HuH-7.5 (cell line): ENCODE measurements around the gene COL12A1.

ENCODE experiments used
- DNase-seq: peaks from one replicate; pipeline ENCODE4 v3.0.0; 2011; ENCODE audit warnings: low spot score

The COL12A1 gene

DNA sequence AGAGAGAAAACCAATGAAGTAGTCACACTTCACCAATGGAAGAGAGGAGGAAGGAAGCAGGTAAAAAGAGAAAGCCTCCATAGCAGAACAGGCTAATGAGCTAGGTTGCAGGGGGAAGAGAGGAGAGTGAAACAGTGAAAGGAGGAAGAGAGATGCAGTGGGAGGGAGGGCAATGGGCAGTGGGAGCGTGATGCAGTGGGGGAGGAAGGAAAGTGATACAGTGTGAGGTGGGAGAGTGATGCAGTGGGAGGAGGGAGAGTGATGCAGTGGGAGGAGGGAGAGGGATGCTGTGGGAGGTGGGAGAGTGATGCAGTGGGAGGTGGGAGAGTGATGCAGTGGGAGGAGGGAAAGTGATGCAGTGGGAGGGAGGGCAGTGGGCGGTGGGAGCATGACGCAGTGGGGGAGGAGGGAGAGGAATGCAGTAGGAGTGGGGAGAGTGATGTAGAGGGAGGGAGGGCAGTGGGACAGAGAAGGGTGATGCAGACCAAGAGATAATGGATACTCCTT, 29.7 kb downstream of the COL12A1 start:
- DNase-seq = no peak

DNA sequence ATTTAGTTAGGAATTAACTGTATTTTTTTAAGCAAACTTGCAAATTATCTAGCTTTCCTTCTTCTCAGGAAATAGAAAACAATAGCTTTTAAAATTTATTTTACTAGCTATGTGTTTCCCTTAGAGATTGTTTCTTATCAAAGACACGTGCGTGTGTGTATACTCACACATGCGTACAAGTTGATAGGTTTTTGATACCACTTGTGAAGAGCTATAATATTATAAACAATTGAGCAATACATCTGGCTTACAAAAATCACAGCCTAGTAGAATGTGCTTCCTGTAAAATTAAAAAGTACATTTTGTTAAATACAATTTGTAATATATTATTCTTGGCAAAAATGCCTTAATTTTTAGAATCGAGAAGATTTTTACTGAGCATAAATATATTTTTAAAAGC, 33.9 kb downstream of the COL12A1 start:
- DNase-seq = no peak

- no peak for DNase-seq
Observed at GRCh38 chr6:75171567-75171966, 34.3 kb downstream of the COL12A1 start.

GRCh38 chr6:75170691-75171560, 34.9 kb downstream of the COL12A1 start:
- DNase-seq = no peak

- DNase-seq = no peak
Observed at GRCh38 chr6:75169689-75170586, 35.9 kb downstream of the COL12A1 start.

GRCh38 chr6:75167851-75168250, 38.0 kb downstream of the COL12A1 start:
- no peak for DNase-seq

- DNase-seq = no peak
Observed at GRCh38 chr6:75167325-75167724, 38.5 kb downstream of the COL12A1 start.

- DNase-seq = no peak
Observed at GRCh38 chr6:75166773-75167172, 39.1 kb downstream of the COL12A1 start.

DNA sequence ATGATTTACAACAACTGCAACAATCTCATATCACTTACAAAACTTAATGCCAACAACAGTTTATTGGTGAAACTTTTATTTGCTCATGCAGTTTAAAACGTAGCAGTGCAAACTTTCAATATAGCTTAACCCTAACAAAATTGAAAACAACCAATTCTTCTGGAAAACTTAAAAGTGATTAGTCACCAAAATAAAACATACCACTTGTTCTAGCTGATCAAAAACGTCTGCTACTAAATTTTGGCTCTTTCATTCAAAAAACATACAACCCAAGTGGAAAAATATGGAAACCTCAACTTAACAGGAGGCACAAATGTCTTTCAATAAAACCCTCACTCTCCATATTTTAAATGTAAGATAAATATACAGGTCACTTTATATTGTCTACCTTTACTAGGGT, 39.6 kb downstream of the COL12A1 start:
- DNase-seq = no peak

DNA sequence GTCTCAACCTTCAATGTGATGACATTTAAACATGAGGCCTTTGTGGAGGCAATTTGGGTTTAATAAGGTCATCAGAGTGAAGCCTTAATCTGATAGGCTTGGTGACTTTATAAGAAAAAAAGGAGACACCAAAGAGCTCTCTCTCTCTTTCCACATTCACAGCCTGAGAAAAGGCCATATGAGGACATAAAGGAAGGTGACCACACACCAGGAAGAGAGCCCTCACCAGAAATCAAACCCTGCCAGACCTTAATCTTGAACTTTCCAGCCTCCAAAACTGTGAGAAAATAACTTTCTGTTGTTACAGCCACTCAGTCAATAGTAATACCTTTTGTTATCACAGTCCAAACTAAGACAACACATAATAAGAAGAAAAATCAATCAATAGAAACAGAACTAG, 47.7 kb downstream of the COL12A1 start:
- no peak for DNase-seq

- DNase-seq = no peak
Observed at GRCh38 chr6:75157336-75157735, 48.5 kb downstream of the COL12A1 start.

DNA sequence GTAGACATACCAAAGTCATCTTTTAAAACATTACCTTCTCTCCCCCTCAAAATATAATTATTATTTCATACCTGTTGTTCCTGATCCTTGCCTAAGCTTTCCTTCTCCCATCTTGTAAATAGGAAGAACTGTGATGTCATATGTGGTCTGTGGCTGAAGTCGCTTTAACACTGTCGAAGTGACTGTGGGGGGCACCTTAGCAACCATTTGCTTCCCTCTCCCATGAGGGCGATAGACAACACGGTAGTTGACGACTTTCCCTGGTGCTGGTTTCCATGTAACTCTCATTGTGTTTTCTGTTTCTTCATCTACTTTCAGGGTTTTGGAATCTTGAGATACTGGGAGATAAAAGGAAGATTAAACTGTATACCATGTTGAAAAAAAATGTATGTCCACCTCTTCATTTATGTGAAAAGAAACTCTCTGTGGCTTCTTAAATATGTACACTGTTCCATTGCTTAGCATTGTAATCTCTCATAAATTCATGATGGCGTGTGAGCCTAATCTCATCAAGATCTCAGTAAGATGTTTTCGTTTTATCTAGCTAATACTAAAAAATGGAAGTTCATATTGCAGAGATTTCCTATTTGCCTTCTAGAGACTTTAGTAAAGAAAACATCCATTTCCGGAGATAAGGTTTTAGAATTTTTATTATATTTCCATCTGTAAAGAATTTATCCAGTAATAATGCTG, 49.5 kb downstream of the COL12A1 start:
- no peak for DNase-seq

DNA sequence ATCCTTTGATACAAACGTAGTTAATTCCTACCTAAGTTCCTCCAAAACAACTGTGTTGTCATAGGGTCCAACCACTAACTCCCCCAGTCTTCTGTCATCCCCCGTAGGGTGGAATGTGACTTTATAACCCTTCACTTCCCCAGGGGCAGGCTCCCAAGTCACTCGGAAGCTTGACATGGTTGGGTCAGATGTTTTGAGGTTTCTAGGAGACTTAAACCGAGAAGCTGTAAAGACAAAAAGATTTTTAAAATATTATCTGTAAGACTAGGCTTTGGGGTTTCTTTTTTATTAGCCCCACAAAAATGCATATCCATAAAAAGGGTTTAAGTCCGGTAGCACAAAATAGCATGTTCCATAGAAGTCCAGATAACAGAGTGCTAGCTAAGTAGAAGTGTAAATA, 50.2 kb downstream of the COL12A1 start:
- no peak for DNase-seq

GRCh38 chr6:75154973-75155372, 50.9 kb downstream of the COL12A1 start:
- DNase-seq = no peak

GRCh38 chr6:75150685-75151412, 55.0 kb downstream of the COL12A1 start:
- no peak for DNase-seq

GRCh38 chr6:75149696-75150095, 56.2 kb downstream of the COL12A1 start:
- DNase-seq = no peak

- DNase-seq = no peak
Observed at GRCh38 chr6:75149240-75149639, 56.6 kb downstream of the COL12A1 start.

DNA sequence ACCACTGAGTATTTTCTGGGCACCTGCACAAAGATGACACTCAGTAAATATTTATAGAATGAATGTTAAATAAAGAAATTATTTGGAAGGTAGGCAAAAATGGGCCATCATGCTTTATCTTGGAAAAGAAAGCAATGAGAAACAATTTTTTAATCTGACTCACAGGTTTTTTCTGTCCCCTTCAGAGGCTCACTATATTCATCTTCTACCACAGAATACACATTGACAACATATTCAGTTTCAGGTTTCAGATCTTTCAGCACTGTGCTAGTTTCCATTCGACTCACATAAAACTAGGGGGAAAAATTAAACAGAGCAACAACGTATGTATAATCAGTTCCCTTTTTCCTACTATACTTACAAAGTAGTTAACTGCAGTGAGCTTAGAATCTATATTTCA, 58.3 kb downstream of the COL12A1 start:
- no peak for DNase-seq

GRCh38 chr6:75145976-75146375, 59.9 kb downstream of the COL12A1 start:
- no peak for DNase-seq

- DNase-seq = no peak
Observed at GRCh38 chr6:75145211-75145610, 60.6 kb downstream of the COL12A1 start.

DNA sequence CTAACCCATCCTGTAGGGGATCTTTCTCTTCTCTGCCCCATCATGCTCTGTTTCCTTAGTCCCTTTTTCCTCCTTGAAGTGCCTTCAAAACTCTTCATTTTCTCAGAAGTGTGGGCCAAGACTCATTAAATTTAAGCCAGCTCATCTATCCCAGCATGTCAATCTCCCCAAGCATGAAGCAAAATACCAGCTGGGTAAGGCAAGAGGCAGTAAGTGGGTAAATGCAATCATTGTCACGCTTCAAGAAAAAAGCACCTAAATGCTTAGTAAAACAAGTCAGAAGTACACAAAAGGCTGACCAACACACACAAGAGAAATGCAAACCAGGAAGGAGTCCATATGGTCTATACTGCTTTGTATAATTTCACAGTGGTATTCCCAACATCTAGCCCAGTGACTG, 61.5 kb downstream of the COL12A1 start:
- DNase-seq = no peak

- DNase-seq = no peak
Observed at GRCh38 chr6:75143191-75143590, 62.7 kb downstream of the COL12A1 start.
